GDM1 (cell line): ENCODE data around the gene TUBG2.

Experiments
- DNase-seq: peaks from one replicate; lab custom pipeline; 2025; lab: John Stamatoyannopoulos, UW

Gene TUBG2

DNA sequence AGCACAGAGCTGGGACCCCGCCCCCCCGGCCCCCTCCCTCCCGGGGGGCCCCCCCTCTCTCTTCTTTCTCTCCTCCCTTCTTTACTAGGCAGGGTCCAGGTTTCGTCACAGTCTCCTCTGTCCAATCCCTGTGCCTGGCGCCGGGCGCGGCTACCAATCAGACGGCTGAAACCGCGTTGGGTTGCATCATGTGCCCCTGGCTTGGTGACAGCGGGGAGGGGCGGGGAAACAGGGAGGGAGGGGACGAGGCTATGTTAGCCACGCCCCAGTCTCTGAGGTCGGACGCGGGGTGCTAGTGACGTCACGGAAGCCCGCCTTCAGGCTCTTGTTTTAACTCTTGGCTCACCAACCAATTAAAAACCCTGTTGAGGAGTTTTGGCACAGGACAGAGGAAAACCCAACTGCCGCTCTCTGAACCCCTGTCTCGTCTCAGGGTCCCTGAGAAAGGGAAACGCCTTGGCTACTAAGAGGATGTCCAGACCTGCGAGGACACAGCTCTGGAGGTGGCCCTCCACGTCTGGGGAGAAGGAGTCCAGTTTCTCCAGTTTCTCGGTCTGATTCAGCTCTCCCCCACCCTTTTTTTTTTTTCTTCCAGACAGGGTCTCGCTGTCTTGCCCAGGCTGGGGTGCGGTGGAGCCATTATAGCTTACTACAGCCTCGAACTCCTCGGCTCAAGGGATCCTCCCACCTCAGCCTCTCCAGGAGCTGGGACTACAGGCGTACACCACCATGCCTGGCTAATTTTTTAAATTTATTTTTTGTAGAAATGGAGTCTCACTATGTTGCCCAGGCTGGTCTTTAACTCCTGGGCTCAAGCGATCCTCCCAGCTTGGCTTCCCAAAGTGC, 18.2 kb downstream of the TUBG2 start:
- peak; percentile 99 for DNase-seq

DNA sequence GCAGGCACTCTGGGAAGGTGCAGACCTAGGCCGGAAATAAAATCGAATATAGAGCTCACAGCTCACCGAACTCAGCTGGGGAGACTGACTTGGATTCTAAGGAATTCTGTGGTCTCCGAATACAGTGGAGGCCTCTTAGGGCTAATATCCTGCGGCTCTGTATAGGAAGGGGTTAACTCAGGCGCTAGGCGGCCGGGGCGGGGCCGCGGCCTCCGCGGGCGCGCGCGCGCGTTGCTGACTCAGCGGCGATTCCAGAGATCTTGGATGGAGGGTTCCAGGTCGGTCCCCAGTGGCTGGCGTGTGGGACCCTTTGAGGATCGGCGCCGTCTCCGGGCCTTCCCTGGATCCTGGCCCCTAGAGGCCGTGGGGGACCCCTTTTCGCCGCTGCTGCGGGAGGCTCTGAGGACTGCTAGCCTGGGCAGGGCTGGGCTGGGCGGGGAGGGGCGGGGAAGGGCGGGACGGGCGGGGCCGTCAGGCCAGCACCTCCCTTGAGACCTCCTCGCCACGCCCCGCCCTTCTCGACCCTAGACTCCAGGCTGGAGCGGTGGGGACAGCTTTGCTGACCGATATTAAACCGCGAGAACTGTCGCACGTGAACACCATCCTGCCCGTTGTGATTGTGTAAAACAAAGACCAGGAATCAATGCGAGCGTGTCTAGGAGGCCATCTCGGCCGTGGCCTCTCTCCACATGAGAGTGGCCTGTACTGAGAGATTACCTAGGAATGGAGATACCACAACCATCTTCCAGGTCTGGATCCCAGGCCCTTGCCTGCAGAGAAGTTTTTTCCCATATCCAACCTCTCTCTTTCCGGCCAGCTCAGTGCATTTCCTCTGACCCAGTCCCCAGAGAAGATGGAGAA, 19.1 kb downstream of the TUBG2 start:
- peak; percentile 49 for DNase-seq

DNA sequence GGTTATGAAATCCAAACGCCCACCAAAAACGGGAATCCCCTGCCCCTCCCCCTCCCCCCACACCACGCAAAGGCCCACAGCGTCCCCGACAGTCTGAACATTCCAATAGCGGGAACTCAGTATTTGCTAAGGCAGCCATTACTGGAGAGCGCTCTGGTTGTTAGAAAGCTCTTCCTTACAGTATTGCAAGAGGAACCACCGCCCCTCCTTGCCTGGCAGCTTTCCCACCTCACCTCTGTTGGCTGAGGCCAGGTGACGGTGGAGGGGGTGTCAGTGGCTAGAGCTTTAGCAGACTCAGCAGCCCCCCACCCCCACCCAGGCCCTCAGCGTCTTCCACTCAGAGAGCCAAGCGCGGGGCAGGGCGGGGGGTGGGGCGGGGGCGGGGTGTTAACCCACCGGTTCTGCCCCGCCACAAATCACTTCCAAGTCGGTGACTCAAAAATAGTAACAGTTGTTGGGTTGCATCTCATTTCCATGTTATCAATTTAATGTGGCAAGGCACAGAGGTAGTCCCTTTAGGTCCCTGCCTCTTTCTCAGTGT, 19.9 kb downstream of the TUBG2 start:
- DNase-seq = no peak

DNA sequence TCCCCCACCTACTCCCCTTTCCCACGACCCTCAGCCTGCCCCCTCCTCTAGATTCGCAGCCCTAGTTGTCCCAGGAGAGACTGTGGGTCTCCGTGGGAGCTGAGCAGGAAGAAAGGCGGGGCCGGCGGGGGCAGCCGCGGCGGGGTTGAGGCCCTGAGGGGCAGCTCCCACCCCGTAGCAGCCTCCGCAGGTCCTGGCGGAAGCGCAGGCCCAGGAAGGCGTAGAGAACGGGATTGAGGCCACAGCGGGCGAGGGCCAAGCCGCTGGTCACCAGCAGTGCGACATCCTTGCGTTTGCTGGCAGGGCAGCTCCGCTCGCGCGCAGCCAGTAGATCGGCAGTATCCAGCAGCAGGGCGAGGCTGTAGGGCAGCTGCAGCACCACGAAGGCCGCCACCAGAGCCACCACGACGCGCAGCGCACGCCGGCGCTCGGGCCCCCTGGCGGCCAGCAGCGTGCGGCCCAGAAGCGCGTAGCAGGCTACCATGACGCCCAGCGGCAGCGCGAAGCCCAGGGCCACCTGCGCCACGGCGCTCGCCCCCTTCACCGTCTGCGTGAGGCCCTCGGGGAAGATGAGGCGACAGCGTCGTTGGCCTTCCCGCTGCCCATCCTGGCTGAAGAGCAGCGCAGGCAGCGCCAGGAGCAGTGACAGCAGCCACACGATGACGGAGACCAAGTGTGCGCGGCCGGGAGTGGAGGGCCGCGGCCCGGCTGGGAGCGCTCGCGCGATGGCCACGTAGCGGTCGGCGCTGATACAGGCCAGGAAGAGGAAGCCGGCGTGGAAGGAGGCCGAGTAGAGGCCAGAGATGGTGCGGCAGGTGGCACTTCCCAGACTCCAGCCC, 20.6 kb downstream of the TUBG2 start:
- DNase-seq = no peak

DNA sequence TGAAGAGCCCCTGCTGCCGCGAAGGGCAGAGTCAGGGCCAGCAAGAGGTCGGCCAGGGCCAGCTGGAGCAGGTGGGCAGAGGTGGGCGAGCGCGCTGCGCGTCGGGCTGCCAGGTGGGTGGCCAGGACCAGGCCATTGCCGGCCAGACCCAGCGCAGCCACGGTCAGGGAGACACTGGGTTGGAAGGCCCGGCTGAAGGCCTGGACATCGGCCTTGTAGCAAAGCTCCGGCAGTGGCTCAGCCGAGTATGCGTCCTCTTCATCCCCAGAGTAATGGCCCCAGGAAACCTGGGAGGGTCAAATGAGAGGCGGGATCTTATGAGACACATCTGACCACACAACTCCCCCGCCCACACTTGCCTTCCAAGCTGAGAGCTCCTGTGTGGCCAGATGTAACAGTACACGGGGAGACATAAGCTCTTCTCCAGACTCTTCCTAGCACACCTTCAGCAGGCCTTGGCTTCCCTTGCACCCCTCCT, 21.3 kb downstream of the TUBG2 start:
- no peak for DNase-seq

DNA sequence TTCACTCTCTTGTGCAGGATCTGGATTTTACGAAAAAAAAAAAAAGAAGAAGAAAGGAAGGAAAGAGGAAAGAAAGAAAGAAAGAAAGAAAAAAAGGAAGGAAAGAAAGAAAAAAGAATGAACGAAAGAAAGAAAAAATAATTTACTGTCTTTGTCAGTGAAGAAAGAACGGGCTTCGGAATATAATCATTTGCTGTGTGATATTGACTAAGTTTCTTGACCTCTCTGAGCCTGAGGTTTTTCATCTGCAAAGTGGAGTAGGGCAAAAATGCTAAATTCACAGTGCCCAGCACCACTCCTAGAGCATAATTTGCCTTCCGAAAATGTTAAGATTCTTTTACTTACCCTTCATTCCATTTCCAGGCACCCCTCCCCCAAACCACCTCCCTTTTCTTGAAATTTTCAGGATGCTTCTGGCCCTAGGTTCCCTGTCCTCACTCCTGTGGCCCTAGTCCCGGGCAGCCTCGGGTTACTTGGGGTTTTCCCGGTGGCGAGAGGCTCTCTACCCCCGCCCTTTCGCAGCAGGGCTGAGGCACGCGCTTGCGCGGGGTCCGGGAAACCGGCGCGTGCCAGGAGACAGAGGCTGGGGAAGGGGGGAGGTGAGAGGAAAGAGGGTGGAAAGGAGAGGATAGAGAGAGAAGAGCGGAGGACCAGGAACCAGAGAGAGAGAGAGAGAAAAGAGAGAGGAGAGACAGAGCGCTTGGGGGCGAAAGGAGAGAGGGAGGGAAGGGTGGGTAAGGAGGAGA, 23.1 kb downstream of the TUBG2 start, which contains the start of gene CNTNAP1:
CNTNAP1 (plus strand) TSS at position 556 of the 746 bp plus-strand sequence. CDS start 299 bp downstream, outside the sequence.
- no peak for DNase-seq

DNA sequence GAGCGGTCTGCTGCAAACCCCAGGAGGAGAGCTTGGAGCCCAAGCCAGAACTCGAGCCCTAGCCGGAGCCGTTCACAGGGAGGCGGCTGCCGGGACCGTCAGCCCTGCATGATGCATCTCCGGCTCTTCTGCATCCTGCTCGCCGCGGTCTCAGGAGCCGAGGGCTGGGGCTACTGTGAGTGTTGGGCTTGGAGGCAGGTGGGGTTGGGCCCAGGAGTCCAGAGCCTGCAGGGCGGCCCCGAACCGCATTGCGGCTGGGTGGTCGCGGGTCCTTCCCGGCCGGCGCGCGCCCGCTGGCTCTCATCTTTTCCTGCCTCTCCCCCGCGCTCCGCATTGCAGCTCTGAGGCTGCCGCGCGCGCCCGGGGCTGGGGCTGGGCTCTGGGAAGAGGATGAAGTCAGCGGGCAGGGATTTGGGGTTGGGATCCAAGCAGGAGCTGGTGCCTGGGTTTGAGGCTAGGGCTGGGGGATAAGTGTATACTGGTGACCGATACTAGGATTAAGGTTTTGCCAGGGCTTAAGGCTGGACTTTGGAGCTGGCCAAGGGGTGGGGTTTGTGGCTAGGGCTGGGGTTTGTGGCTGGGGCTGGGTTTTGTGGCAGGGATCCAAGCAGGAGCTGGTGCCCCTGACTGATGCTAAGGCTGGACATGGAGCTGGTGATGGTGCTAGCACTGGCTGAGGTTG, 23.8 kb downstream of the TUBG2 start:
- DNase-seq = no peak

DNA sequence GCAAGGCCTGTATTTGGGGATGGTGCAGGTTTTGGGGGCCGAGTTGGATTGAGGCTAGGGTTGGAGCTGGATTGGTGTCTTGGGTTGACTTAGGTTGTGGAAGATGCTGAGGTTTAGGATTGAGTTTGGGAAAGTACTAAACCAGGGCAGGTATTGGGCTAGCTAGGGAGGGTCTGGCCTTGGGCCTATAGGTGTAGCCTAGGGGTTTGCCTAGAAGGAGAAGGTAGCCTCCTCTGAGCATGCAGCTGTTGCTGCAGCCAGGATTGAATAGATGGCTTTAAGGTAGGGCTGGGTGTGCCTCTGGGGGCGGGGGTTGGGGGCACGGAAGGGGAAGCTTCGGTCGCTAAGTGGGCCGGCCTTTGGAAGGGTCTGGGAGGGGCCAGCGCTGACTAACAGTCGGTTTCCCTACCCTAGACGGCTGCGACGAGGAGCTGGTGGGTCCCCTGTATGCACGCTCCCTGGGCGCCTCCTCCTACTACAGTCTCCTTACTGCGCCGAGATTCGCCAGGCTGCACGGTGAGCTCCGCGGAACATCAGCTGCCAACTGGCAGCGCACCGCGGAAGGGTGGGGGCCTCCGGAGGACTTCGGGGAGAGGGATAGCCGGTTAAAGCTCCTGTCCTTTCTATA, 24.4 kb downstream of the TUBG2 start:
- DNase-seq = no peak

DNA sequence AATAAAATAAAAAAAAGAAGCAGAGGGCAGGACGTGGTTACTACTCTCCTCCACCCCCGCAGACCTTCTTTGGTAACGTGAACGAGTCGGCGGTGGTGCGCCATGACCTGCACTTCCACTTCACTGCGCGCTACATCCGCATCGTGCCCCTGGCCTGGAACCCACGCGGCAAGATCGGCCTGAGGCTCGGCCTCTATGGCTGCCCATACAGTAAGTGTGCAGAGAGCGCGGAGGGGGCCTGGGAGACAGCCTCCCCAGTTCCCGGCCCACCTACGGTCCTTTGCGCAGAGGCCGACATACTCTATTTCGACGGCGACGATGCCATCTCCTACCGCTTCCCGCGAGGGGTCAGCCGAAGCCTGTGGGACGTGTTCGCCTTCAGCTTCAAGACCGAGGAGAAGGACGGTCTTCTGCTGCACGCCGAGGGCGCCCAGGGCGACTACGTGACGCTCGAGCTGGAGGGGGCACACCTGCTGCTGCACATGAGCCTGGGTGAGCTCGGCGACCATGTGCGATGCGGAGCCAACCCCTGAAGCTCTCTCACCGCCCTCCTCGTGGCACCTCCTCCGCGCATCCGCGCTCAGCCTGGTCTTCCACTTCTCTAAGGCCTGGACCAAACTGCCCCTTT, 26.0 kb downstream of the TUBG2 start:
- no peak for DNase-seq

DNA sequence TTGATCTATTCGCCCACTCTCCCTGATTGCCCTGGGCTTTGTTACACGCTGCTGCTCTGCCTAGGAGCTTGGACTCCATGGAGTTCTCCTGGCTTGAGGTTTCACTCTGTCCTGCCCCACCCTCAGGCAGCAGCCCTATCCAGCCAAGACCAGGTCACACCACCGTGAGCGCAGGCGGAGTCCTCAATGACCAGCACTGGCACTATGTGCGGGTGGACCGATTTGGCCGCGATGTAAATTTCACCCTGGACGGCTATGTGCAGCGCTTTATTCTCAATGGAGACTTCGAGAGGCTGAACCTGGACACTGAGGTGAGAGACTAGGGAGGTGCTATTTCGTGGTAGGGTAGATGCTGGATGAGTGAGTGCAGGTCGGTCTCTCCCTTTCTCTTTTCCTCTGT, 26.7 kb downstream of the TUBG2 start:
- no peak for DNase-seq

DNA sequence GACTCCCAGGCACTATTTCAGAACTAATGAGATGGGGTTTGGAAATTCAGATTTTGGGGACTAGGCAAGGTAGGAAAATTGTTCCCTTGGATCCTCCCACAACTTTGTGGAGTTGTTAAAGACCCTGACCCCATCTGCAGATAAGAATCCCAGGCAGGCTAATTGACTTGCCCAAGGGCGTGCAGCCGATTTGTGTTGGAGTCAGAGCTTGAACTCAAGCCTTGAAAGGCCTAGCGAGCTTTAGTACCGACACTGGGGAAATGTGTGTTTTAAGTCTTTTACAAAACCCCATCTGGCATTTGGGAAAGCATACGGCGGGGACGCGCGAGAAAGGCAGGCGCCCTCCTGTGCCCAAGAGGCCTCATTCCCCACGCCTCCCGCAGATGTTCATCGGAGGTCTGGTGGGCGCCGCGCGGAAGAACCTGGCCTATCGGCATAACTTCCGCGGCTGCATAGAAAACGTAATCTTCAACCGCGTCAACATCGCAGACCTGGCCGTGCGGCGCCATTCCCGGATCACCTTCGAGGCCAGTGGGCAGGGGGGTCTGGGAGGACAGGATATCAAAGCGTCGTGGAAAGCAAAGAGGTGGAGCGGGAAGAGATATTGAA, 27.5 kb downstream of the TUBG2 start:
- no peak for DNase-seq

DNA sequence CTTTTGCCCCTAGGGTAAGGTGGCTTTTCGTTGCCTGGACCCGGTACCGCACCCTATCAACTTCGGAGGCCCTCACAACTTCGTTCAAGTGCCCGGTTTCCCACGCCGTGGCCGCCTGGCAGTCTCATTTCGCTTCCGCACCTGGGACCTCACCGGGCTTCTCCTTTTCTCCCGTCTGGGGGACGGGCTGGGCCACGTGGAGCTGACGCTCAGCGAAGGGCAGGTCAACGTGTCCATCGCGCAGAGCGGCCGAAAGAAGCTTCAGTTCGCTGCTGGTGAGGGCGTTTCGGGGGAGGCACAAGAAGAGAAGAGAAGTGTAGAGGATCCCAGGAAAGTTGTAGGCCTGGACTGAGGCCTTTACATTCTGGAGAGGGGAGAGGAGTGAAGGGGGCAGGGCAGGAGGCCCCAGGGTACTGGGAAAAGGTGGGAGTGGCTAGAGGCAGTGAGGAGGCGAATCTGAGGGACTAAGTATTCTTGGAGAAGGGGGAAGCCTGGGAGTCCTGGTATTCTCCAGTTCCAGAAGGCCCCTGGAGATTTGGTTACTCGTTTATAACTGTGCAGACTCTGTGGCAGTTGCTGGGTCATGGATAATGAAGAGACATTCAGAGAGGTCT, 28.7 kb downstream of the TUBG2 start:
- DNase-seq = no peak

DNA sequence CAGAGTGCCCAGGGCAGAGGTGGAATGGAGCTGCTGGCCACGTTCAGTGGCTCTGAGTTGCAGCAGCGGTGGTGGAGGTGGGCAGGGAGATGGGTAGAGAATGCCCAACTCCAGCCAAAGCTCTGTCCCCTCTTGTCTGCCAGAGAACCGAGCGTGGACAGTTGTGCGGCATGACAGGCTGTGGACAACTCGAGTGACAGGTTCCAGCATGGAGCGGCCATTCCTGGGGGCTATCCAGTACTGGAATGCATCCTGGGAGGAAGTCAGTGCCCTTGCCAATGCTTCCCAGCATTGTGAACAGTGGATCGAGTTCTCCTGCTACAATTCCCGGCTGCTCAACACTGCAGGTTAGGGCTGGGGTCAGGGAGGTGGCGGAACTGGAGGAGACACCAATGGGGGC, 31.5 kb downstream of the TUBG2 start:
- DNase-seq = no peak

DNA sequence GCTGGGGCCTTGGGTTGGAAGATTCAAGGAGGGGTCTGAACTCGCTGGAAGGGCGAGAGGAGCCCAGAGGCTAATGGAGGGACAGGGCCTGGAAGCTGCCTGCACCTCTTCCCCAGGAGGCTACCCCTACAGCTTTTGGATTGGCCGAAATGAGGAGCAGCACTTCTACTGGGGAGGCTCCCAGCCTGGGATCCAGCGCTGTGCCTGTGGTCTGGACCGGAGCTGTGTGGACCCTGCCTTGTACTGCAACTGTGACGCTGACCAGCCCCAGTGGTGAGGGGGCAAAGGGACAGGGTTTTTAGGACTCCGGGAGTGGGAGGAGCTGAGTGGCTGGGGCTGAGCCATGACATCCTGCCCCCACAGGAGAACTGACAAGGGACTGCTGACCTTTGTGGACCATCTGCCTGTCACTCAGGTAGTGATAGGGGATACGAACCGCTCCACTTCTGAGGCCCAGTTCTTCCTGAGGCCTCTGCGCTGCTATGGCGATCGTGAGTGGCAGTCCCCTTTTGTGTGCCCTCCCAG, 32.0 kb downstream of the TUBG2 start:
- no peak for DNase-seq

DNA sequence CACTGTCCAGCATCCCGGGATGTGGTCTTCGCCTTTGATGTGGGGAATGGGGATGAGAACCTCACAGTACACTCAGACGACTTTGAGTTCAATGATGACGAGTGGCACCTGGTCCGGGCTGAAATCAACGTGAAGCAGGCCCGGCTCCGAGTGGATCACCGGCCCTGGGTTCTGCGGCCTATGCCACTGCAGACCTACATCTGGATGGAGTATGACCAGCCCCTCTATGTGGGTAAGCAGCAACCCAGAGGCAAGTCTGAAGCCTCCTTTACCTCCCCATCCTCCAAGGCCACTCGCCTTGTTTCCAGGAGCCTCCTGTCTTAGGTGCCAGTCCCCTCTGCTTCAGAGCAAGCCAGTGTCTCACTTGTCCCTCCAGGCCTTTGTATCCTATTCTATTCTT, 33.4 kb downstream of the TUBG2 start:
- no peak for DNase-seq

DNA sequence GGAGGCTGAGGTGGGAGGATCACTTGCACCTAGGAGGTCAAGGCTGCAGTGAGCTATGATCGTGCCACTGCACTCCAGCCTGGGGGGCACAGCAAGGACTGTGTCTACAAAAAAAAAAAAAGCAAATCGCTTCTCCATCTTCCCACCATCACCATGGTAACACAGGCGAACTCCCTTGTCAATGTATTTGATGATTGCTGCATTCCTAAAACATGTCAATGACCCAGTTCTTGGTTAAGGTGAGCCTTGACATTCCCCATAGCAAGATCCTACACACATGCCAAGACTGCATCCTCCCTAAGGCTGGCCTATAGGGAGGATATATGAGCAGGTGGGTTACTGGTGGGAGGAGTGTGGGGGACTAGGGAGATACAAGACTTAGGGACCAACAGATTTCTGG, 35.4 kb downstream of the TUBG2 start:
- no peak for DNase-seq

DNA sequence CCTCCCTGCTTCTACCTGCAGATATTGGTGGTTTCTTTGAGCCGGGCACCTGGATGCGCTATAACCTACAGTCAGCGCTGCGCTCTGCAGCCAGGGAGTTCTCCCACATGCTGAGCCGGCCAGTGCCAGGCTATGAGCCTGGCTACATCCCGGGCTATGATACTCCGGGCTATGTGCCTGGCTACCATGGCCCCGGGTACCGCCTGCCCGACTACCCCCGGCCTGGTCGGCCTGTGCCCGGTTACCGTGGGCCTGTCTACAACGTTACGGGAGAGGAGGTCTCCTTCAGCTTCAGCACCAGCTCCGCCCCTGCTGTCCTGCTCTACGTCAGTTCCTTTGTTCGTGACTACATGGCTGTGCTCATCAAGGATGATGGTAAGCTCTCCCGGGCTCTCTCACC, 36.4 kb downstream of the TUBG2 start:
- no peak for DNase-seq

DNA sequence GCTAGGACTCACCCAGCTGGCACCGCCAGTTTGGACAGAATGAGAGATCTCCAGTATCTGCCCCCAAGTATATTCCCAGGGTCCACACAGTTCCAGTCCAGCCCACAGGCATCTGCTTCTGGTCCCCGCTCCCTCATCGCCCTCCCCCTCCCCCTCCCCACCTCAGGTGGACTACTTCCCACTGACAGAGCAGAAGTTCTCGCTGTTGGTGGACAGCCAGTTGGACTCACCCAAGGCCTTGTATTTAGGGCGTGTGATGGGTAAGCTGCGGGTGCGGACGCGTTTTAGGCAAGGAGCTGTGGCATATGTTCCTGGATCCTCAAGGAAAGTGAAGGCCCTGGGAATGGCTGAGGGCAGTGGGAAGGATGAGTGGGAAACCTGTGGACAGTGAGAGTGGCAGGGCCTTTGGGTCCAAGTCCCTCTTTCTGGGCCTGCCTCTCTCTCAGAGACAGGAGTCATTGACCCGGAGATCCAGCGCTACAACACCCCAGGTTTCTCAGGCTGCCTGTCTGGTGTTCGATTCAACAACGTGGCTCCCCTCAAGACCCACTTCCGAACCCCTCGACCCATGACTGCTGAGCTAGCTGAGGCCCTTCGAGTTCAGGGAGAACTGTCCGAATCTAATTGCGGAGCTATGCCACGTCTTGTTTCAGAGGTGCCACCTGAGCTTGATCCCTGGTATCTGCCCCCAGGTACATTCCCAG, 38.2 kb downstream of the TUBG2 start:
- no peak for DNase-seq
